HG02938 (cell line): ENCODE measurements around the gene FADS1.

Experiments
- ATAC-seq: cut with Tn5 transposase; IDR thresholded peaks from one replicate; pipeline ENCODE4 v1.9.1; 2021; ENCODE audit warnings: mild to moderate bottlenecking, moderate library complexity; ENCODE audit not compliant: unreplicated experiment

The FADS1 gene

GRCh38 chr11:61816736-61817455 is at the start of gene FADS1:
TSS of gene FADS1 (minus strand) at chr11:61817003. CDS start at chr11:61816929, 74 bp downstream.
- ATAC-seq, result peak; percentile 34

- no peak for ATAC-seq
These were observed 49.6 kb upstream of the FADS1 start for GRCh38 chr11:61866231-61866957.

- ATAC-seq, result no peak
These were observed 48.3 kb upstream of the FADS1 start for GRCh38 chr11:61864814-61865775.

GRCh38 chr11:61863548-61864081 is 46.8 kb upstream of the FADS1 start:
- no peak for ATAC-seq

GRCh38 chr11:61862714-61863547 is 46.1 kb upstream of the FADS1 start:
- ATAC-seq, result no peak

- ATAC-seq, result no peak
These were observed 44.8 kb upstream of the FADS1 start for GRCh38 chr11:61861634-61862033.

- no peak for ATAC-seq
These were observed 43.5 kb upstream of the FADS1 start for GRCh38 chr11:61860054-61860903.

- no peak for ATAC-seq
These were observed 39.3 kb upstream of the FADS1 start for GRCh38 chr11:61855939-61856680.

- no peak for ATAC-seq
These were observed 38.3 kb upstream of the FADS1 start for GRCh38 chr11:61854966-61855714.

- ATAC-seq, result no peak
These were observed 37.5 kb upstream of the FADS1 start for GRCh38 chr11:61854206-61854895.

- ATAC-seq, result no peak
These were observed 36.9 kb upstream of the FADS1 start for GRCh38 chr11:61853698-61854169.

- ATAC-seq, result no peak
These were observed 35.1 kb upstream of the FADS1 start for GRCh38 chr11:61851900-61852295.

GRCh38 chr11:61851113-61851899 is 34.5 kb upstream of the FADS1 start:
- ATAC-seq, result no peak

- ATAC-seq, result no peak
These were observed 33.9 kb upstream of the FADS1 start for GRCh38 chr11:61850687-61851086.

- no peak for ATAC-seq
These were observed 31.8 kb upstream of the FADS1 start for GRCh38 chr11:61848631-61849030.

GRCh38 chr11:61847914-61848581 is 31.2 kb upstream of the FADS1 start:
- no peak for ATAC-seq
